ENCODE data around the gene SOX6.
"Not testable (repeated sequence)": the region's sequence is repeated elsewhere in the genome, so short reads cannot be mapped to it uniquely, and the experiment has no call there.

Gene SOX6

DNA sequence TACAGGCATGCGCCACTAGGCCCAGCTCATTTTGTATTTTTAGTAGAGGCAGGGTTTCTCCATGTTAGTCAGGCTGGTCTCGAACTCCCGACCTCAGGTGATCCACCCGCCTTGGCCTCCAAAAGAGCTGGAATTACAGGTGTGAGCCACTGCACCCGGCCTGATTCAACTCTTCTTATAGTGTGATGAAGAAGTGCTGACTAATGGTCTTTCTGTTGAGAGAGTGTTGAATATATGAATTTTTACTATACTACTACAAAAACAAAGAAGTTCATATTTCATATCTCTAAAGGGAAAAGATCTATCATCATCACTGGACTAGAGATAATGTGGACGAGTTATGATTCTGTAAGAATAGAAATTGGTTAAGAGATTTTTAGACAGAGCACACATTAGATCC, 320.1 kb downstream of the SOX6 start:
- DNase-seq (ENCODE audit: low read depth) = no peak

DNA sequence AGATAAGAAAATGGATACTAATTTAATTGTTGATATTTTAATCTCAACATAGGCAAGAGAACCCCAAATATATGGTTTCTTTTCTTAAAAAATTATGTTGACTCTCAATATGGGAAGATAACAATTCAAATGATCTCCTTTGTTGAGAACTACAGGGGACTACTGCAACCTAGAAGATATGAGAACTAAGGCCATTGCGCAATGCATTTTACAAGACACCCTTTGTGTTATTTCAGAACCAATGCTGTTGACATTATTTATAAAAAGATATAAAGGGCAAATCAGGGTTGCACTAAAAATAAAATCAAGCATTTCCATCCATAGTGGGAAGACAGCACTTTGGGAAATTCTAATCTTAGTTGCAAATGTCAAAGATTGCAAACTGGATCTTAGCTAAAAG, 322.3 kb downstream of the SOX6 start:
- no peak for DNase-seq (ENCODE audit: low read depth)

DNA sequence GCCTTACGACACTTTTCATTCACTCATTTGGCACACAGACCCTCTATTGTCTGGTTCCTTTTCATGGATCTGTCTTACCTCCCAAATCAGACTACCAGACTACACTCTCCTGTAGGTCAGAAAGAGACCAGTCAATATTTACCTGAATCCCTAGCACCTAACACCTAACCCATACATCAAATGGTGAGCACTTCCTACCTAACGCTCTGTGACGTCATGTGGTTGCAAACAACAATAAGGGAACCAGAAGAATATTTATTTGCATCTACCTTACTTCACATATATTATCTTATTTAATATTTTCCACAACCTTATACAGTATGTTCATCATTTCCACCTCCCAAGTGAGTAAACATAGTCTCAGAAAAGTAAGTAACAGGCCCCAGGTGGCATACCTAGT, 323.4 kb downstream of the SOX6 start:
- no peak for DNase-seq (ENCODE audit: low read depth)

DNA sequence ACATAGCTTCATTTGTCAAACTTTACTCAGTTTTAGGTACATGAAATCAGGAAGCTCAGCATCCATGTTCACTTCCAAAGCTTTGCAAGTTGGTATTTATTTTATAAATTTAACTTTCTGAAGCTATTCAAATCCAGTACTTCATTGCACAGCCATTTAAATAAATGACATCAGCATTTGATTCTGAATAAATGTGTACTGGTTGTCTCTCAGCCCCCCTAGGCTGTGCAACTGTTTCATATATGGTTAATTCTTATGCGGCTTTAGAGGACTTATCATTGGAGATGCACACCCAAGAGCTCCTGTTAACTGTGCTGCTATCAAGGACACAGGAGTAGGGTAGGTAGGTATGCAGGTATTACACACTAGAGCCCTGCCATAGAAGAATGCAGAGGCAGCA, 325.1 kb downstream of the SOX6 start:
- no peak for DNase-seq (ENCODE audit: low read depth)

DNA sequence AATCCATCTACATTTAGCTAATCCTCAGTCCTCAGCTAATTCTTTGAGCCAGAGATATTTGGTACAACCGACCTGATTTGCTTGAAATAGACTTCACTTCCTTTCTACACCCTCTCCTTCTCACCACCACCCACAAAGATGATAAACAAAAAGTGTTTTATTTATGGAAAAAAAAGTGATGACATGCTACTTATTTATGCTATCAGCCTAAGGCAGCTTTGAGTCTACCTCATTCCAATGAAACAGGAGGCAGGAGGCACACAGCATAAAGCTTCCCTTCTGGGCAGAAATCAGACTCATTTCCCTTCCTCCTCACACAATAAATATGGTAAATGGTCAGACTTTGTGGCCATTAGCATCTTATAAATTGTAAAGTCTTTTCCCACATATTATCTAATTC, 325.7 kb downstream of the SOX6 start:
- no peak for DNase-seq (ENCODE audit: low read depth)

DNA sequence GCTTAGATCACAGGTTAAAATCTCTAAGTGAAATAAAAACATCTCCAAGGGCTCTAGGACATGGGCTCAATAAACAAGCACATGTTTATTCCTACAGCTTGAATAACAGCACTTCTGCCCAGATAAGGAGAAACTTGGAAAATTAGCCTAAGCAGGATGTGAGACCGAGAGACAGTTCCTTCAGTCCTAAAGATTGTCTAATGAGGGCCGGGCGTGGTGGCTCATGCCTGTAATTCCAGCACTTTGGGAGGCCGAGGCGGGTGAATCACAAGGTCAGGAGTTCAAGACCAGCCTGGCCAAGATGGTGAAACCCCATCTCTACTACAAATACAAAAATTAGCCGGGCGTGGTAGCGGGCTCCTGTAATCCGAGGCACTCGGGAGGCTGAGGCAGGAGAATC, 327.2 kb downstream of the SOX6 start:
- DNase-seq (ENCODE audit: low read depth) = not testable (repeated sequence)

DNA sequence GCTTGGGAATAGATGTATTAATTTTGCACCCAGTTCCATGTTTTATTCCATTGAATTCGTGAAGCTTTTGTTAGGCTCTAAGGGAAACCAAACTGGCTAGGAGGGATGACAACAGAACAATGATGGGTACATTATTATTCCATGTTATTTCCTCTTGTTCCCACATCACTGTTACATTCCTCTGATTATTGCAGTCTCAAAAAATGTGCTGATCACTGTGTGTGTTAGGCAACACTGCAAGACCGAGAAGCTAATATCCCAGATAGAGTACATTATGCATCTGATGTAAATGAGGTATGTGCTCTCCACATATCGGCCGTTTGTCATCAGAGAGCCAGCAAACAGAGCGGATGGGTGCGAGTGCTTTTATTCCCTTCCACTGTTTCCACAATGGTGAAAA, 327.9 kb downstream of the SOX6 start:
- no peak for DNase-seq (ENCODE audit: low read depth)

DNA sequence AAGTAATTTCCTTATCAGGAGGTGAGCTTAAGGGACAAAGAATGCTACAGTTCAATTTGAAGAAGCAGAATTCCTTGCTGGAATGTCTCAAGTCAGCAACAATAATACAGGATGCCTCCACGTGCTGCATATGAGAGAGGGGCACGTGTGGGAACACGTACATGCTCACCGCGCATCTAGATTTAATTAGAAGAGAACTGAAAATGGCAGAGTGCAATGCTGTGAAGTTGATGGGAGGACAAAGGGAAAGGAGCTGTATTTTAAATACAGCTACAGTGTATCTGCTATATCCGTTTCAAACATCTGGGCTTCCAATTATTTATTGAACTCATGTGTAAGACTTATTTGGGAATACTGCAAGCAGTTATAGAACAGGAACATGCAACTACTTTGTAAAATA, 328.7 kb downstream of the SOX6 start:
- DNase-seq (ENCODE audit: low read depth) = no peak

DNA sequence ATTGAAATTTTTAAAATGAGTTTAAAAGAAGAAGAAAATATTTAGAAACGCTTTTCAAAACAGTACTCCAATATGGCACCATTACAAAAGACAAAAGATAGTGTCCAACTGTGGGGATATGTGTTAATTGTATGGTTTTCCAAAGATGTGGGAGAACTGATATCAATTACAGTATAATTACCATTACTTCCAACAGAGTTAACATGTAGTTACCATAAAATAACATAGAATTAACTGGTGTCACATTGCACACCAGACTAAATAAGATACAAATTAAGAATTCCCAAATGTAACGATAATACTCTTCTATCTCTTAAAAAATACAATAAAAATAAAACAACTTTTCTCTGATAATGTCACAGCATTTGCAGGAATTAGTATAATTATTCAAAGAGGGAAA, 329.5 kb downstream of the SOX6 start:
- DNase-seq (ENCODE audit: low read depth) = no peak

DNA sequence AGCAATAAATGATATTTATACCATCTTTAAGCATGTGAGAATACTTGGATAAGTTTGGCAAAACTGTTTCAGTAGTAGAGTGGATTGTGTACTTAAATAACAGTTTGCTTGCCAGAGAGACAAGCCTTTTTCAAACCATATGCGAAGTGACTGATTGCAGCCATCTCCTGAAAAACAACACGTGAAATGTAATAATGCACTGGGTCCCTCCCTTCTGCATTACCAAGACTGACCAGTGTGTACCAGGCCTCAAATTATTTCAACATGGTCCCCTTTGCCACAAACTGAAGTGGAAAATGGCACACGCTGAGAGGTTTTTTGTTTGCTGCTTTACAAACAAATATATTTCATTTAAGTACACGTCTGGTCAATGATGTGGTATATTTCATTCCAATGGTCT, 337.4 kb downstream of the SOX6 start:
- DNase-seq (ENCODE audit: low read depth) = no peak

DNA sequence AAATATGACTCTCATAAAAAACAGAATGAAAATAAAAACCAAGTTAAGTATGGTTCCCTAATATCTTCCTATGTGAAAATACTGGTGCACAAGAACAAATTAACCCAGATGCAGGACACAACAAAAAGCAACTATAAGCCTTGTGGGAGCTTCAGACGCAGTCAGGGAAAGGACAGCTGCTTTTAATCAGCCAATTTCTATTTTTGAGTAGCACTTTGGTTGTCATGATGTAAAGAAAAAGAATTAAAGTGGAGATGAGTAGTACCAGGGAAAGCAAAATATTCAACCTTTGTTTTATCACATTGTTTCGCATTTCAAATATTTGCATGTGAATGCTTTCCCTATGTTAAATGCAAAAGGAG, 339.9 kb downstream of the SOX6 start:
- no peak for DNase-seq (ENCODE audit: low read depth)

DNA sequence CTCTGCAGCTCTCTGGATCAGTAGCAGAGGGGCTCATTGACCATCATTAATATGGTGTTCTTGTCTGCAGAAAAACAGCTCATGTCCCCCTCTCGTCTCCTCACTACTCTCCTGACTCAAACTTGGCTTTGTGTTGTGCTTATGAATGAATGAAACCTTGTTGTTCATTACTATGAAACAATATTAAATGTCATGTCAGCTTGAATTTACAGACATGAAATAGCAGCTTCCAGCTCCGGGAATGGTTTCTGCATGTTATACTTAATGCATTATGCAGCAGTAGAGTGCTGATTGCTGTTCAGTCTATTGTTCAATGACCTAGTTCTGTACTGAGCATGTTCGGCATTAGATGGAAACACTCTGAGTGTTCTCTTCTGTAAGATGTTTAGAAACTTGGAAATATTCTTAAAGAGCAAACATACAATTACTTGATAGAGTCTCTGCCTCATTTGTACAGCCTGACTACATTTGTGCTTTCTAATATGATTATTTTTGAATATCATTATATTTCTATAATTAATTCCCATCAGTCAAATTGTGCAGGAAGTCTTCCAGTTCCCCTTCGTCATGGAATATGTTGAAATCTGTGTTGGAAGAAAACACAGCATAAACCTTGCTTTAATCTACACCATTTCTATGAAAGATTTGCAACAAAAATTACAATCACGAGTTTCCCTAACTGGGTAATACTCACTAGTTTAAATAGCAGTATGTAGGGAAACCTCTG, 340.4 kb downstream of the SOX6 start:
- DNase-seq (ENCODE audit: low read depth) = no peak

DNA sequence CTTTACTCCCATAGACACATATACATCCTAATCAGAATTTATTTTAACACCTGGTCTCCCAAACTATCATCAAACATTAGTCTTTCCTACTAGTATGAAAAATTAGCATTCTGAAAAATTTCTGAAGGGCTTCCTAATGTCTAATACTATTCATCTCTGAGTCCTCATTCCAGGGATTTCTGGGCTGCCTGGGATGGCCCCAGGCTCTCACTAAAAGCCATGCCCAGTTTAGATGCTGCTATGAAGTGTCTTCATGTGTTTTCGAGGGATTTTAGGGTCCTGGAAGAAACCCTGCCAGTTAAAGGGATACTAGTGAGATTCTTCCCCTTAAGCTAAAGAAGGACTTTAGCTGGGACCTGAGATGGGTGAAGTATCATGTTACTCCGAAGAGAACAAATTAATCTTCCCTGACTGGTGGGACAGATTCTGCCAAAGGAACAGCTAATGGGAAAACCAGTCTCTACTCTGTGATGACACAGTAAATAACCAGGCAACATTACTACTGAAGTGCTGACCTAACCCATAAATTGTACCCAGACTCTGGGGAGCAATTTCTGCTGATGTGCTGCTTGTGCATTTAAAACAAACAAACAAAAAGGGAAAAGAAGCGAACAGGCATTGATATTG, 342.6 kb downstream of the SOX6 start:
- no peak for DNase-seq (ENCODE audit: low read depth)

DNA sequence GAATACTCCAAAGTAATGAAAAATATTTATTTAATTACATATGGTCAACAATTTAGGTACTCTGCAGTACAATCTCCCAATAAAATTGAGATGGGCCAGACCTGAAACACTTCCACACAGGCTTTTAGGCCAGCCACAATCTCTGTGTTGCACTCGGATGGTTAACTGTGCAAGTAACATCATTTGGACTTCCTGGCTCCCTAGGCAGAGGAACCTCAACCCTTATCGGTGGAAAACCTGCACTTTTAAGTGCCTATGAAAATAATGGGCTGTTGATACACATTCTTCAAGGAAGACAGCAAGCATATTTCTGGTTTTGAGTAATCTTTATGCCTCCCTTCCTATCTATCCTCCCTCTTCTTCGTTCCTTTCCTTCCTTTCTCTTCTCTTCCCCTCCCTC, 343.1 kb downstream of the SOX6 start:
- no peak for DNase-seq (ENCODE audit: low read depth)

DNA sequence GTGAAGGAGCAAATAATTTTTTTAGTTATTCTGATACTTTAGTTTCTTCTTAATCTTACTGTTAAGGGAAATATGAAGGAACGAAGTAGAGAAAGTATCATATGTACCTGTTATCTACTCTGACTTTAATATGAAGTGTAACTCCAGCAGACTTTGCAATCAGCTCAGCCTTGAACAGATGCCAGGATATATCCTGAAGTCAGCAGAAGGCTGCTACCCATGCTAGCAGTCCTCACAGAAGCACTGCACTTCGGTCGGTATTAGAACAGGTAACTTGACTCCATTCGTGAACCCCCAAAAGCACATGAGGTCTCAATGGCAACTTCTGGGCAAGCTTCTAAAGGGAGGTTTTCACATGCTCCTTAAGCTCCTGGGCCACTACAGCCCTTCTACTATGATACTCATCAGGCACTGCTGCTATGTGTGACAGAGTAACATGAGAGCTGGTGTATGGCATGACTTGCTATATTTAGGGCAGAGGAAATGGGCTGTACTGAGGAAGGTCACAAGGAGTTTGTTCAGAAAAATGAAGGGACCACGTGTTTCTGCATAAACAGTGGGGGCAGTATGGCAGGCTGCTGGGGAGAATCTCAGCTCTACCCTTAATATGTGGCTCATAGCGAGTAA, 344.1 kb downstream of the SOX6 start:
- DNase-seq (ENCODE audit: low read depth) = no peak

DNA sequence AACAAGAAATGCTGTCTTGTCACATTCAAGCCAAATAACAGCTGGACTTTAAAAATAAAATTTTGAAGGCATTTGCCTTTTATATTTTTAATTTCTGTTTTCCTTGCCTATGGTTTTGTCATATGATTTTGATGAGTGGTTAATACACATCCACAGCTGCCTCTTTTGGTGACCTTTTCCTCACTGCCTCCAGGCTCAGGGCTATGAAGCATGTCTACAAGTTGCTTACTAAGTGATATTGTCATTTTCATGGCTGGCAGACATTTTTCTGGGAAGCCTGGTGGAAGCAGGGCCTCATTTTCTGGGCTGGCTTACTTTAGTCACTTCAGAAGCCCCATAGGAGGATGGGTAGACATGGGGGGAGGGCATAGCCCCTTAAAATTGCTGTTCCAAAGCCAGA, 344.9 kb downstream of the SOX6 start:
- DNase-seq (ENCODE audit: low read depth) = no peak

DNA sequence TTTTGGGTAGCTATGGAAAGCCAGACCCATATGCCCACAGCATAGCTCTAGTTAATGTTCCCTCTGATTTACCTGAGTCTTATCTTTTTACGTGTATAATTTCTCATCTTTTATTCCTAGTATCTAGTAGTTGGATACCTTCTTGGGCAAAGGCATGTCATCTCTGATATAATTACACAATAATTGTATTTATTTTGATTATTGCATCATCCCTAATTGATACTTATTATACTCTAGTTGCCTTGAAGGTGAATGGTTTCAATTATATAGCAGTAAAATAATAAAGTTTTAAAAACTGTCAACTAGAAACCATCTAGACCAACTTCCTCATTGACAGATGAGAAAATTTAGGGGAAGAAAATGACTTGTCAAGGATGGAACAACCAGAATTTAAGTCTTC, 347.3 kb downstream of the SOX6 start:
- no peak for DNase-seq (ENCODE audit: low read depth)

DNA sequence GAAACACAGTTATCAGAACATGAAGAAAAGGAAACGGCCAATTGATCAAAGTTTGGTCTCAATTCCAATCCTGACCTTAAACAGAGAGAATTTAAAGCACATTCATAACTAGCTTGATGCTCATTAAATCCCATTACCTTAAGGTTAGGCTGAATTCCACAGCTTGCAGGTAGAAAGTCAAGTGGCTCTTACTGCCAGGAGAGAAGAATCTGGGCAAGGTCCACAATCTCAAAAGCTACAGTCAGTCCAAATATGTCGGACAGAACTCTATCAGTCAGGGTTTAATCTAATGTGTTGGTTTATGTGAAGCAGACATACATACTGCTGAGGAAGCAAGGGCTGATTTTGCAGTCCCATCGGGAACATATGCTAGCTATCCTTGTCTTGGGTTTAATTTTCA, 348.8 kb downstream of the SOX6 start:
- DNase-seq (ENCODE audit: low read depth) = no peak

DNA sequence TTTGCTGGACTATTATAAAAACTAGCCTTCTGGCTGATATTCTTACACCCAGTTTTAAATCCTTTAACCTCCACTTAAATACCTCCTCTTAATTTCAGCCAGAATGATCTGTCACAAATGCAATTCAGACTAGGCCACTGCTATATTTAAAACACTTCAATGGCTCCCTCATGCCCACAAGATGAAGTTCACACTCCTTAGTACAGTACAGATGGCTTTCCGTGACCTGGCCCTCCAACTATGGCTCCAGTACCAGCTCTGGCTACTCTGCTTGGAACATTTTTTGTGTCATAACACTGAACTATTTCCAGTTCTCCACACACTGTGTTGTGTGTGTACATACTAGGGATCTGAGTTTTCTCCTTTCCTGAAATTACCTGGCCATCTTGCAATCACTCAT, 353.4 kb downstream of the SOX6 start:
- DNase-seq (ENCODE audit: low read depth) = no peak

DNA sequence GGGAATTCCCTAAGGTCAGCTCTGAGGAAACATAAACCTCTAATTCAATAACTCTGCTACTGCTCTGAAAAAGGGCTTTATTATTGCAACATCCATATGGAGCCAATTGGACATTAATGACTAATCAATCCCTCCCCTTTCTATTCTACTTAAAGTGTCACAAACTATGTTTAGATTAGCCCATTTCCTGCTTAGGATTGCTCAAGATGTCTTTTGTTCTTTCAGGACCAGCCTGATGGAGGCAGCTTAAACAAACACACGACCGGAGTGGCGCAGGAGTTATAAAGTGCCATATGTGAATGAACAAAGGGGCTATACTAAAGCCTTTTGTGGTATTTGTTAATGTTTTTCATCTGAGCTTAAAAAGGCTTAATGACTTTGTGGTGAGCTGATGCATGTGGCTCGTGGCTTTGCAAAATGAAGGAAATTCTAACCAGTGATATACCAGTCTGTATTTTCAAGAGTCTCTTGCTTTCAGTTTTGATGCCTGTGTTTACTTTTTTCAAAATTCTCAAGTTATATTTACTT, 354.4 kb downstream of the SOX6 start:
- DNase-seq (ENCODE audit: low read depth) = no peak

DNA sequence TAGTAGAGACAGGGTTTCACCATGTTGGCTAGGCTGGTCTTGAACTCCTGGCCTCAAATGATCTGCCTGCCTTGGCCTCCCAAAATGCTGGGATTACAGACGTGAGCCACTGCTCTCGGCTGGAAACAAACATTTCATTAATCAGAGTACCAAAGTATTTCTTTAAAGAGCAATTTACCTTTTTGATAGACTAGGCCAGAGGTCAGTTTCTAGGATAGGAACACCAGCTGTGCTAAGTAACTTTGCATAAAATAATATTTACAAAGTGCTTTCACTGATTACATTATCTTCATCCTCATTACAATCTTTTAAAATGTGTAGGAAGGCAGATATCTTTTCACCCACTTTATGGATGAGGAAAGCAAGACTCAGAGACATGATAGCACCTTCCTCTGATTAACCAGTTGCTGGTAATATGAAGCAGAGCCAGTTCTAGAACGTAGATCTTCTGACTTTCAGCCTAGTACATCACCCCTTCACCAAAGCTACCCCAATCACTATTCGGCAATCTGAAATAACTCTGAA, 355.2 kb downstream of the SOX6 start:
- DNase-seq (ENCODE audit: low read depth) = no peak

DNA sequence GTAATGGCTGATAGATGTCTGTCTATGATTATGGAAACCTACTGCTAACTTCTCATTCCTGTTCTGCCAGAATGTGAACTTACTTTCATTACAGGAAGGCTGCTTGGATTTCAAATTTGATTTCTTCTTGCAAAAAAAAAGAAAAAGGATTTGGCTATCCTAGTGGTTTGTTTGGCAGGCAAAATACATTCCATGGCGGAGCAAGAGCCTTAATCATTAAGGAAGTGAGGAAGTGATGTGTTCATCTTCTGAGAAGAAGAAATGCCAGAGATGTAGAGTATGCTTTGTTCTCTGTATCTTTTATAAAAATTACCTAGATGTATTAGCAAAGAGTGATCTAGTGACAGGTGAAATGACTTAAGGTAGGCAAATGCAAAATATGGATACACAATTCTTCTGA, 356.3 kb downstream of the SOX6 start:
- no peak for DNase-seq (ENCODE audit: low read depth)

DNA sequence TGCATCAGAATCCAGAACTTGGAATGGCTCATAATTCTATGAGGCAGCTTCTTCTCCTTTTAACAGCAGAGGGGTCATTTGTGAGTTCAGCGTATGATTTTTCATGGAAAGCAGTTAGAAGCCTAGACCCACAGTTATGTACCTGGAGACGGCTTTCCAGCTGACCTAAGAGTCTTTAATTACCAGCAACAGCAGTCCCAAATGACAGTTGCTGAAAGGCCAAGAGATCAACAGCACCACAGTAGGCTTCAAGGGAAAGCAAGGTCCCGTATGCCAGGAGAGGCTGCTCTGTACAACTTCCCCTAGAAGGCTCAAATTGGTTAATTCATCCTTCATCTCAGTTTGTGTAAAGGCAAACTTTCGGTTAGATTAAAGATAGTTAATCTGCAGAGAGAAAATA, 363.0 kb downstream of the SOX6 start:
- DNase-seq (ENCODE audit: low read depth) = no peak

All from stimulated activated CD8-positive, alpha-beta memory T cell treated with anti-CD3 and anti-CD28 coated beads, Interleukin-12 subunit alpha, Interleukin-12 subunit beta, amount 100 ng/mL, for 4 hours (primary cell).